BLaER1 (cell line): ENCODE results near the gene ADCY4.
A peak's percentile ranks its signal among the peaks of the same experiment; 100 is the strongest.

ENCODE experiments used
- H3K27ac ChIP-seq: shearing (Covaris generic); formaldehyde crosslinking; 2 replicates; pipeline ENCODE4 v1.8.1; 2022
- H3K27me3 ChIP-seq: shearing (Covaris generic); formaldehyde crosslinking; 2 replicates; pipeline ENCODE4 v1.8.1; 2022
- H3K36me3 ChIP-seq: shearing (Covaris generic); formaldehyde crosslinking; 2 replicates; pipeline ENCODE4 v1.8.1; 2022
- H3K4me1 ChIP-seq: shearing (Covaris generic); formaldehyde crosslinking; 2 replicates; pipeline ENCODE4 v1.8.1; 2022
- H3K4me2 ChIP-seq: shearing (Covaris generic); formaldehyde crosslinking; 2 replicates; pipeline ENCODE4 v1.8.1; 2022
- H3K4me3 ChIP-seq: shearing (Covaris generic); formaldehyde crosslinking; 2 replicates; pipeline ENCODE4 v1.8.1; 2022
- H3K9ac ChIP-seq: shearing (Covaris generic); formaldehyde crosslinking; 2 replicates; pipeline ENCODE4 v1.8.1; 2022
- H3K9me3 ChIP-seq: shearing (Covaris generic); formaldehyde crosslinking; 2 replicates; pipeline ENCODE4 v1.8.1; 2022
- H4K20me1 ChIP-seq: shearing (Covaris generic); formaldehyde crosslinking; 2 replicates; pipeline ENCODE4 v1.8.1; 2022
- Cebpa-rat ChIP-seq: shearing (Covaris generic); IDR thresholded peaks from 2 replicates; pipeline ENCODE4 v1.8.1; 2022

ADCY4 gene

DNA sequence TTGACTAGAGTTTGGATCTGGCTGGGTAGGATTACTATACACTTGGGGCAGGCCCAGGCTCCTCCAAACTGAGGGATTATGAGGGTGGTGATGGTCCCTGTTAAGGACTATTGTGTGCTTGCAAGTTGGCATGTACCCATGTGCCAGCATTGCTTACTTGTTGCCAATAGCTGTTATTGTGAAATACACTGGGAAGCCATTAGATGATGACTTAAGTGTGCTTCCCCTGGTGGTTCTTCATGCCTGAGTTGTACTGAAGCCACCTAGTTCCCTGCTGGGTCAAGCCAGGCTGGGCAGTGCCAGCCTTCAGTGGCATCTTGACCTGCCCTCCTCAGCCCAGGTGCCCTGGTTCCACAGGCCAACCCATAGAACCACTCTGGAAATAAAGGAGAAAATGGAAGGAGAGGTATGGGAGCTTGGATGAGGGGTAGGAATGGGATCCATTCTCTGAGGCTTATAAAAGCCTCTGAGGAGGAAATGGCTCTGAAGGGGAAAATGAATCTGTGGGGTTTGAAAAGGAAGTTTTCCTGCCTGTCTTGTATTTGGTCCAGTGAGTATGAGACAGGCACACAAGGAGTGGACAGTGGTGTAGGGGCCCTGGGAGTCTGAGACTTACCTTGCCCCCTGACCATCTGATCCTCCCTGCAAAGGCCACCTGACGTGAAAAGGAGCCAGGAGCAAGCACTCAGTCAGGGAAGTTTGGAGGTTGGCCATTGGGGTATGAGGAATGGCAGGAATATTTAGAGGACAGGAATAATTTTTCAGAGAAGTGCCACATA is 22.8 kb downstream of the ADCY4 start:
- peaks cover 81% of the 10 kb centered on the region for H3K4me1 ChIP-seq
- peak overlapping the region; percentile 83 for H3K9ac ChIP-seq
- peak overlapping the region; percentile 96 for H3K4me2 ChIP-seq
- H3K27me3 ChIP-seq: no peaks in the 10 kb centered on the region
- H3K9me3 ChIP-seq: no peaks in the 10 kb centered on the region
- peak; percentile 80 for TF ChIP-seq Cebpa-rat
- H3K36me3 ChIP-seq: peaks cover 39% of the 10 kb centered on the region
- peak overlapping the region; percentile 68 for H3K4me3 ChIP-seq
- peak overlapping the region; percentile 94 for H3K27ac ChIP-seq
- peaks cover 10% of the 10 kb centered on the region; the same call in 1 of the 2 replicates for H4K20me1 ChIP-seq

GRCh38 chr14:24310646-24311604 is 23.9 kb downstream of the ADCY4 start, which contains the start of gene LTB4R:
Gene LTB4R (plus strand): TSS chr14:24311502. CDS start chr14:24315652, 4,150 bp downstream.
- H3K4me2 ChIP-seq: peak within 1 kb of the TSS; percentile 96
- TF ChIP-seq Cebpa-rat: no peak

GRCh38 chr14:24310265-24310645 is 24.6 kb downstream of the ADCY4 start:
- peaks cover 10% of the 10 kb centered on the region for H4K20me1 ChIP-seq
- peaks cover 44% of the 10 kb centered on the region for H3K36me3 ChIP-seq
- peak overlapping the region; percentile 94 for H3K27ac ChIP-seq
- H3K4me3 ChIP-seq: peak overlapping the region; percentile 68
- no peak for TF ChIP-seq Cebpa-rat
- peak overlapping the region; percentile 96 for H3K4me2 ChIP-seq
- H3K27me3 ChIP-seq: no peaks in the 10 kb centered on the region
- no peaks in the 10 kb centered on the region for H3K9me3 ChIP-seq
- peak overlapping the region; percentile 47 for H3K9ac ChIP-seq
- peaks cover 75% of the 10 kb centered on the region for H3K4me1 ChIP-seq

More at GRCh38 chr14:24310646-24311604, 23.9 kb downstream of the ADCY4 start, which contains the start of gene LTB4R:
- no peaks in the 10 kb centered on the region for H3K27me3 ChIP-seq
- peak within 1 kb of the TSS; percentile 68 for H3K4me3 ChIP-seq
- H3K36me3 ChIP-seq: peaks cover 44% of the 10 kb centered on the region
- peak within 1 kb of the TSS; percentile 83 for H3K9ac ChIP-seq
- peaks cover 81% of the 10 kb centered on the region for H3K4me1 ChIP-seq
- H3K9me3 ChIP-seq: no peaks in the 10 kb centered on the region
- H3K27ac ChIP-seq: peak within 1 kb of the TSS; percentile 94
- H4K20me1 ChIP-seq: peaks cover 10% of the 10 kb centered on the region

DNA sequence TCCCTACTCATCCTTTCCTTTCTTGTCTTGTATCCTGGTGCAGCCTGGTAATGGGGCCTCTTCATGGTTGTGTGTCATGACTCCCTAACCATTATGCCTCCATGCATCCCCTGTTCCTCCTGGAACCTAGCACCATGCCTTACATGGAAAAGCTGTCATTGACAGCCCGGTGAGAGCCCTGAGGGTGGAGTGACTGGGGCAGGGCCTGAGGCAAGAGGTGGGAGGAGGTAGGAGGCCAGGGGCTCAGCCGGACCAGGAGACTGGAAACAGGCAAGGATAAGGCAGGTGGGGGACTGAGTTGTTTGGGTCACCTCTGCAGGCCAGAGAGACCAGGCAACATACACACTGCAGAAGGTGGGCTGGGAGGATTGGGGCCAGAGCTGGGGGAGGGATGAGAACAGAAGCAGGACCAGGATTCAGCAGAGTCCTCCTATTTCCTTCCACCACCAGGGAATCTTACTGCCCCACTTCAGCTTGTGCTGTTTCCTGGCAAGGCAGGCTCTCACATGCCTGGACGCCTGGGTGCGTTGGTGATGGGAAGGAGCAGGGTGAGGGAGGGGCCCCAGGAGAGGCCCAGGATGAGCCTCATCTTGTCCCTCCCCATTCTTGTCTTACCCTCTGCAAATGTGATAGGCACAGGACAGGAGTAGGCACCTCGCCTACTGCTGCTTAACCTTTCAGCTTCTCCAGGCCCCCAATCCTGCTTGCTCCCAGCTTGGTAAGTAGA is 25.2 kb downstream of the ADCY4 start, which contains the start of gene LTB4R2:
TSS of gene LTB4R2 (plus strand) at position 603 of the 727 bp plus-strand sequence. CDS start 525 bp downstream, outside the sequence.
- peak within 1 kb of the TSS; percentile 83 for H3K9ac ChIP-seq
- peak within 1 kb of the TSS; percentile 96 for H3K4me2 ChIP-seq
- no peaks in the 10 kb centered on the region for H3K9me3 ChIP-seq
- H4K20me1 ChIP-seq: peaks cover 10% of the 10 kb centered on the region
- H3K4me1 ChIP-seq: peaks cover 69% of the 10 kb centered on the region
- H3K27me3 ChIP-seq: no peaks in the 10 kb centered on the region
- peak within 1 kb of the TSS; percentile 68 for H3K4me3 ChIP-seq
- H3K36me3 ChIP-seq: peaks cover 49% of the 10 kb centered on the region
- H3K27ac ChIP-seq: peak within 1 kb of the TSS; percentile 94
- no peak for TF ChIP-seq Cebpa-rat

DNA sequence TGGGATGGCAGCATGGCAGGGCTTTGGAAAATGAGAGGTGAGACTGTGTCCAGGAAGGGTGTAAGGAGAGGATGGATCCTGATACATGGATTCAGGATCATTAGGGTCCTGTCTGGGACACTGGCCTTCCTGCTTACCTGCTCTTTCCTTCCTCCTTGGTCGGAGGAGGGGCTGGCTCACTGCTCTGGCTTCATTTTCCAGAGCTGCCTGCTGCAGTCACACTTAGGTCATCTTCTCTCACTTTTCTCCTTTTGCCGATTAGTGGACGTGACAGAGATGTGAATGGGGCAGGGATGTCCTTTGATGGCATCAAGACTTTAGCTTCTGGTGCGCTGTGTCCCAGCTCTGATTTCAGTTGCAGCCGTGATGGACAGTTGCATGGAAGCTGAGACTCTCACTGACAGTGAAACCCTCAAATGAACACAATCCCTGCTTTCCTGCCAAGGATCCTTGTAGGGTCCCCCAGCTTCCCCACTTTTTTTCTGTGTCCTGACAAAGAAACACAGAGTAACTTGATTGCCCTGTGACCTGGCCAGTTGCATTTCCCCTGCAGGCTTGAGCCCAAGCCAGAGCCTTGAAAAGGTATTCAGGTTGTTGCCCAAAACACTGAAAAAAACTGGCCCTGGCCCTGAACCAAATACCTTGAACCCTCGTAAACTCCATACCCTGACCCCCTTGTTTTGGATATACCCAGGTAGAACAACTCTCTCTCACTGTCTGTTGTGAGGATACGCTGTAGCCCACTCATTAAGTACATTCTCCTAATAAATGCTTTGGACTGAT is 26.3 kb downstream of the ADCY4 start:
- no peak overlapping the region for H3K27ac ChIP-seq
- H3K4me2 ChIP-seq: 0 out of 2 replicates have a peak overlapping the region, but pooled peaks have one; percentile 31
- H3K27me3 ChIP-seq: no peaks in the 10 kb centered on the region
- H3K4me3 ChIP-seq: no peak overlapping the region
- no peak overlapping the region for H3K9ac ChIP-seq
- no peak for TF ChIP-seq Cebpa-rat
- peaks cover 10% of the 10 kb centered on the region for H4K20me1 ChIP-seq
- peaks cover 58% of the 10 kb centered on the region for H3K4me1 ChIP-seq
- H3K36me3 ChIP-seq: peaks cover 61% of the 10 kb centered on the region
- no peaks in the 10 kb centered on the region for H3K9me3 ChIP-seq

GRCh38 chr14:24307575-24308341 is 27.1 kb downstream of the ADCY4 start, which contains the start of gene CIDEB:
Gene CIDEB (minus strand): TSS chr14:24307977. CDS start chr14:24307858, 119 bp downstream.
- Histone ChIP-seq H3K4me3 (no peak within 1 kb of the TSS), H3K9me3 (no peaks in the 10 kb centered on the region), H3K27ac (no peak within 1 kb of the TSS), H3K27me3 (no peaks in the 10 kb centered on the region), H3K9ac (no peak within 1 kb of the TSS), H3K4me2 (0 out of 2 replicates have a peak within 1 kb of the TSS, but pooled peaks have one; percentile 31), H3K36me3 (peaks cover 69% of the 10 kb centered on the region), H4K20me1 (peaks cover 10% of the 10 kb centered on the region), H3K4me1 (peaks cover 50% of the 10 kb centered on the region)
- no peak for TF ChIP-seq Cebpa-rat

DNA sequence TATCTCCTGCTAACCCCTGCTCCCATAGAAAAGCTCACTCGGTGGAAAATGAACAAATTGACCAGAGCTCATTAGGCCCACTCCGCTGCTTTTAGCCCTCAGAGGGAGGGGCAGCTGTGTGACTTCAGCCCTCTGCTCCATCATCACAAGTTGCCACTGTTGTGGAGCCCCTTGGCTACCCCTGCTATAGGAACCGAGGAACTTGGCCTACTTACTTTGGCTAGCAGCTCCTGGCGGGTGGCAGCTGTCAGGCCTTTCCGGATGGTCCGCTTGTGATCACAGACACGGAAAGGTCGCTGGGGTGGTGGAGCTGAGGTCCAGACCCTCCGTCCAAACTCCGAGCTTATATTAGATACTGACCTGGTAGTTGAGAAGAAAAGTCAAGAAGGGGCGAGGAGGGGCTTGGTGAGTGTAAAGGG is 27.7 kb downstream of the ADCY4 start:
- peaks cover 44% of the 10 kb centered on the region for H3K4me1 ChIP-seq
- H3K27me3 ChIP-seq: no peaks in the 10 kb centered on the region
- H3K4me2 ChIP-seq: no peak overlapping the region
- no peak for TF ChIP-seq Cebpa-rat
- no peaks in the 10 kb centered on the region for H3K9me3 ChIP-seq
- H3K36me3 ChIP-seq: peaks cover 75% of the 10 kb centered on the region
- H4K20me1 ChIP-seq: peaks cover 15% of the 10 kb centered on the region
- H3K27ac ChIP-seq: no peak overlapping the region
- H3K4me3 ChIP-seq: no peak overlapping the region
- H3K9ac ChIP-seq: no peak overlapping the region

GRCh38 chr14:24304019-24304387 is 30.9 kb downstream of the ADCY4 start:
- TF ChIP-seq Cebpa-rat: no peak
- Histone ChIP-seq H3K4me1 (peaks cover 33% of the 10 kb centered on the region), H3K9me3 (no peaks in the 10 kb centered on the region), H3K27me3 (no peaks in the 10 kb centered on the region), H4K20me1 (peaks cover 25% of the 10 kb centered on the region), H3K27ac (no peak overlapping the region), H3K9ac (no peak overlapping the region), H3K4me3 (no peak overlapping the region), H3K36me3 (peaks cover 82% of the 10 kb centered on the region), H3K4me2 (no peak overlapping the region)
